Upper lobe of left lung (tissue), 6 donors: Measurements from ENCODE around the gene KIAA2012. TPM values are rescaled to one million over a fixed set of nuclear protein-coding genes. Genes with fewer than 3 reads are reported as not detected.

ENCODE experiments used
- ATAC-seq, 2 donors: fragments of 200-7000 bp; cut with Tn5 transposase; one replicate each; pipeline ENCODE4 v1.9.1; 2022; ENCODE audit warnings: mild to moderate bottlenecking in 2 of 2, moderate library complexity in 2 of 2; ENCODE audit not compliant: low FRiP score in 2 of 2
- DNase-seq, 2 donors: peaks; one replicate each; pipeline ENCODE4 v3.0.0-alpha.2; 2019 to 2020
- H3K27ac ChIP-seq, 4 donors: fragments of 200-600 bp; sonication (generic); one replicate each; pipeline ENCODE4 v1.5.1; 2016 to 2019
- H3K27me3 ChIP-seq, 4 donors: fragments of 200-600 bp; sonication (generic); one replicate each; pipeline ENCODE4 v1.5.1; 2017 to 2019
- H3K36me3 ChIP-seq, 4 donors: fragments of 200-600 bp; sonication (generic); one replicate each; pipeline ENCODE4 v1.5.1; 2016 to 2019
- H3K4me1 ChIP-seq, 4 donors: fragments of 200-600 bp; sonication (generic); one replicate each; pipeline ENCODE4 v1.5.1; 2018 to 2019
- H3K4me3 ChIP-seq, 4 donors: fragments of 200-600 bp; sonication (generic); one replicate each; pipeline ENCODE4 v1.5.1; 2017 to 2019; ENCODE audit warnings: mild to moderate bottlenecking in 2 of 4, moderate library complexity in 1 of 4
- H3K9me3 ChIP-seq, 4 donors: fragments of 200-600 bp; sonication (generic); one replicate each; pipeline ENCODE4 v1.5.1; 2018 to 2019
- EP300 ChIP-seq, 4 donors: sonication (generic); formaldehyde crosslinking; IDR thresholded peaks; one replicate each; pipeline ENCODE4 v1.5.1; 2017; ENCODE audit warnings: antibody characterized with exemption in 4 of 4, control low read depth in 2 of 4
- POLR2A ChIP-seq, 4 donors: fragments of 450-650 bp; IDR thresholded peaks; one replicate each; pipeline ENCODE4 v1.5.1; 2016 to 2017; ENCODE audit warnings: antibody characterized with exemption in 4 of 4, mild to moderate bottlenecking in 2 of 4
- POLR2AphosphoS5 ChIP-seq, 2 donors: sonication (generic); formaldehyde crosslinking; IDR thresholded peaks; one replicate each; pipeline ENCODE4 v1.5.1; 2017; ENCODE audit warnings: antibody characterized with exemption in 2 of 2
- WGBS, 2 donors: methylation state at CpG; one replicate each; pipeline ENCODE4 v1.1.5; 2017 to 2018; 5-methylcytosine and 5-hydroxymethylcytosine counted together
- total RNA-seq, 6 donors: library from RNA; depleted of rRNA in 4 of 6; stranded (reverse); fragments of >200 nt in 4 of 6; gene quantifications; one replicate each; pipeline versions ENCODE4 v1.1.0 to v1.2.1, GENCODE V29; 2016 to 2021
- TF ChIP-seq, protein P1 (sequence below), 6 experiments: fragments of 450-650 bp in 4 of 6; fragments of 200-600 bp in 2 of 6; sonication (generic) in 2 of 6; IDR thresholded peaks; one replicate each; pipeline ENCODE4 v1.5.1; 2016 to 2019; ENCODE audit warnings: antibody characterized with exemption in 6 of 6
- donor health status: DM: no; HTN: no; CAD: no; lungs with moderate emphysema.
- donor health status: DM: no; HTN: yes; CAD: no; lungs with severe emphysema.

KIAA2012 gene
- total RNA-seq, 6 donors from 2014 or later: 0.74 to 13.3 (median 2.2) TPM; not detected in 1

DNA sequence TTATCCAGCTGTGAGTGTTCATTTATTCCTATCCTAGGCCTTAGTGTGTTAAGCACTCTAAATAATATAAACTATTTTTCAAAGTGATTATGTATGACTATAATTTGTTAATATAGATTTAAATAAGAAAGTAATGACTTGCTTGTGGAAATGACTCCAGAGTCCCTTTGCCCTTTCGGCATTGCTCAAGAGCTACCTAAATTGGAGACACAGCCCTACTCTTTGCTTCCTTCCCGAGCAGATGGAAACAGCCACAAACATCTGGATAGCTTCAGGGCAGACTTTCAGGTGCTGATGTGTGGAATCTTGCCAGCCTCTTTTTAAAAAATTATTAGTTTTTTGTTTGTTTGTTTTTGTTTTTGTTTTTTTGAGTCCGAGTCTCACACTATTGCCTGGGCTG lies 121.4 kb downstream of the KIAA2012 start:
- 82 to 90% methylated on average over 3 of the region's 3 CpGs for WGBS, 2 donors
- Histone ChIP-seq H3K4me1 (no peaks in the 10 kb centered on the region), H3K9me3 (no peaks in the 10 kb centered on the region), H3K27me3 (no peaks in the 10 kb centered on the region), H3K27ac (no peak overlapping the region), H3K36me3 (no peaks in the 10 kb centered on the region), H3K4me3 (no peak overlapping the region)
- ATAC-seq: no peak
- TF ChIP-seq POLR2A (IDR thresholded peaks at IDR 0.05): no peak
- TF ChIP-seq POLR2AphosphoS5 (IDR thresholded peaks at IDR 0.05): no peak
- TF ChIP-seq, protein P1, sequence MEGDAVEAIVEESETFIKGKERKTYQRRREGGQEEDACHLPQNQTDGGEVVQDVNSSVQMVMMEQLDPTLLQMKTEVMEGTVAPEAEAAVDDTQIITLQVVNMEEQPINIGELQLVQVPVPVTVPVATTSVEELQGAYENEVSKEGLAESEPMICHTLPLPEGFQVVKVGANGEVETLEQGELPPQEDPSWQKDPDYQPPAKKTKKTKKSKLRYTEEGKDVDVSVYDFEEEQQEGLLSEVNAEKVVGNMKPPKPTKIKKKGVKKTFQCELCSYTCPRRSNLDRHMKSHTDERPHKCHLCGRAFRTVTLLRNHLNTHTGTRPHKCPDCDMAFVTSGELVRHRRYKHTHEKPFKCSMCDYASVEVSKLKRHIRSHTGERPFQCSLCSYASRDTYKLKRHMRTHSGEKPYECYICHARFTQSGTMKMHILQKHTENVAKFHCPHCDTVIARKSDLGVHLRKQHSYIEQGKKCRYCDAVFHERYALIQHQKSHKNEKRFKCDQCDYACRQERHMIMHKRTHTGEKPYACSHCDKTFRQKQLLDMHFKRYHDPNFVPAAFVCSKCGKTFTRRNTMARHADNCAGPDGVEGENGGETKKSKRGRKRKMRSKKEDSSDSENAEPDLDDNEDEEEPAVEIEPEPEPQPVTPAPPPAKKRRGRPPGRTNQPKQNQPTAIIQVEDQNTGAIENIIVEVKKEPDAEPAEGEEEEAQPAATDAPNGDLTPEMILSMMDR (IDR thresholded peaks at IDR 0.05): no peak
- DNase-seq: no peak

DNA sequence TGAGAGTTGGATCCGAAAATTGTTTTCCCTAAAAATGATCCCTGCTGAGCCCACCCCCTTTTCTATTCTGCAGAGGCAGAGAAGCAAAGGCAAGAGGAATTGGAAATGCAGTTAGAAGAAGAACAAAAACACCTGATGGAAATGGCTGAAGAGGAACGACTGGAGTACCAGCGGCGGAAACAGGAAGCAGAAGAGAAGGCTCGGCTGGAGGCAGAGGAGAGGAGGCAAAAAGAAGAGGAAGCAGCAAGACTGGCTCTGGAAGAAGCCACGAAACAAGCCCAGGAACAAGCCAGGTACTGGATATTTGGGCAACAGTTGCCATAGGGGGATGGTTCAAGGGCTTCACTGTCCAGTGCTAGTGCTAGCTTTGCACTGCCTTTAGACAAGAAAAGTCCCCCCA lies 123.7 kb downstream of the KIAA2012 start:
- H3K27me3 ChIP-seq: no peaks in the 10 kb centered on the region
- H3K4me1 ChIP-seq: no peaks in the 10 kb centered on the region
- 76 to 77% methylated on average over 6 of the region's 6 CpGs for WGBS, 2 donors
- no peak for TF ChIP-seq EP300 (IDR thresholded peaks at IDR 0.05)
- no peak for TF ChIP-seq POLR2AphosphoS5 (IDR thresholded peaks at IDR 0.05)
- no peak for TF ChIP-seq POLR2A (IDR thresholded peaks at IDR 0.05)
- TF ChIP-seq, protein P1 (IDR thresholded peaks at IDR 0.05): no peak
- DNase-seq (no peak), ATAC-seq (no peak)
- no peak overlapping the region for H3K27ac ChIP-seq
- H3K4me3 ChIP-seq: no peak overlapping the region
- no peaks in the 10 kb centered on the region for H3K9me3 ChIP-seq
- no peaks in the 10 kb centered on the region for H3K36me3 ChIP-seq

DNA sequence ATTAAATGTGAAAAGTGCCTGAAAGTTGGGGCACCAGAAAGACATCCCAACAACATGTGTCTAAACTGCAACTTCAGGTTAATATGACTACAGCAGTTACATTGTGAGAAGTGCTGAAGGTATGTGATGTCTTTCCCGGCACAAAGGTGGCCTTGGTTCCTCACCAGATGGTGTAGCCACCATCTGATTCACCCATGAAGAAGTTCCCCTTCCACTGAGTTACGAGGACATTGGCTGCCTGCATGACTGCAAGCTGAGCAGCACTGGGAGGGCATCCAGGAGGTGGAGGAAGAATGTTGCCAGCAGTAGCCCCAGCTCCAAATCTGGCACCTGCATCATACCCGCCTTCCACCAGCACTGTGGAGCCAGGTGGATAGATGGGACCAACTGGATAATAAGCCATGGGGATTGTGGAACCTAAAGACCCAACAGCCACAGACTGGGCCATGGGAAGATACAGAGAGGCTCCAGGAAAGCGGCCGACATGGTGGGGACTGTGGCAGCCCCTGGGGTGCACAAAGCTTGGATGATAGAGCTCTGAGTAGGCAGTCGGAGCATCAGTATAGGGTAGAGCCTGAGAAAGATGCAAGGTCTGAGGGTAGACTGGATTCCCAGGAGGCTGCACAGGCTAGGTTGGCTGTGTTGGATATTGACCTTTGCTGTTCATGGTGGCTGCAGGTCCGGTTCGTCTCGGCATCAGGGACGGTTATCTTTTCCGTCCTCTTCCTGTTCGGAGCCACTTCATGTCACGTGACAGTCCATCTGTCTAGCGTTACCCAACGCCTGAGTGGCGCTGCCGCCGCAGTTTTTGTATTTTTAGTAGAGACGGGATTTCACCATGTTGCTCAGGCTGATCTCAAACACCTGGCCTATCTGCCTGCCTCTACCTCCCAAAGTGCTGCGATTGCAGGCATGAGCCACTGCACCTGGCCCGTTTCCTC lies 128.4 kb downstream of the KIAA2012 start:
- H3K36me3 ChIP-seq: peaks cover 0 to 12% (median 4%) of the 10 kb centered on the region in 4 donors
- no peaks in the 10 kb centered on the region for H3K27me3 ChIP-seq
- no peaks in the 10 kb centered on the region for H3K9me3 ChIP-seq
- WGBS, 2 donors: 92 to 94% methylated on average over 20 to 21 of the region's 21 CpGs
- ATAC-seq (no peak), DNase-seq (no peak)
- no peak overlapping the region for H3K27ac ChIP-seq
- no peak overlapping the region for H3K4me3 ChIP-seq
- no peaks in the 10 kb centered on the region for H3K4me1 ChIP-seq
- no peak for TF ChIP-seq POLR2AphosphoS5 (IDR thresholded peaks at IDR 0.05)
- no peak for TF ChIP-seq EP300 (IDR thresholded peaks at IDR 0.05)

DNA sequence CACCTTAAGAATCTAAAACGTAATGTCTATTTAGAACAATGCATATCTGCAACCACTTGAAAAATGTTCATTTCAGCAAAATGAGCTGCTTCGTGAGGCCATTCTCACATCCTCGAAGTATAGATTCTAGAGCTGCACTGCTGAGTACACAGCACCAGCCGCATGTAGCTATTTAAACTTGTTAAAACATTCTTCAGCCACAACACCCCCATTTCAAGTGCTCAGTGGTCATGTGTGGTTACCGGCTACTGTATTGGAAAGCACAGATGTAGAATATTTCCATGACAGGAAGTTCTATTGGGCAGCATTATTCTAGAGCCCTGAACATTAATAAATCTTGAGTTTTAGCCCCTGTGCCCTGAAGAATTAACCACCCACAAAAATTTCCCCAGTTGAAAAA lies 130.3 kb downstream of the KIAA2012 start:
- H3K36me3 ChIP-seq: peaks cover 0 to 28% (median 4%) of the 10 kb centered on the region in 4 donors
- ATAC-seq (no peak), DNase-seq (no peak)
- 74 to 90% methylated on average over 5 of the region's 5 CpGs for WGBS, 2 donors
- TF ChIP-seq POLR2AphosphoS5 (IDR thresholded peaks at IDR 0.05) (no peak), POLR2A (IDR thresholded peaks at IDR 0.05) (no peak), EP300 (IDR thresholded peaks at IDR 0.05) (no peak)
- no peak overlapping the region for H3K27ac ChIP-seq
- H3K4me3 ChIP-seq: no peak overlapping the region
- H3K4me1 ChIP-seq: no peaks in the 10 kb centered on the region
- no peaks in the 10 kb centered on the region for H3K9me3 ChIP-seq
- no peaks in the 10 kb centered on the region for H3K27me3 ChIP-seq

DNA sequence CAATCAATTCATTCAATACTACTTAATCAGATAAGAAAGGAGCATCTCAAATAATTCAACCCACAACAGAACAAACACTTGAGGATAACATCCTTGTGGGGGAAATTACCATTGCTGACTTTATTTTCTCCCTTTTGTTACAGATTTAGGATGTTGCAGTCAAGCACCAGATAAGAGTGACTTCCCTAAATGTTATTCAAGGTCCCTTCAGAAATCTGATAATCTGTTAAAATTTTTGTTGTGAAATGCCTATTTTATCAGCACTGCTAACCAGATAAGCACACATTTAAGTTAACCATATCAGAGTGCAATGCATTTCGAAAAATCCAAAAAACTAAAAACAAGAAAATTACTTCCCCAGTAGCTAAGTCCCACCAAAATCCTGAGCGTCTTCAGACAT lies 131.8 kb downstream of the KIAA2012 start:
- peaks cover 0 to 43% (median 4%) of the 10 kb centered on the region in 4 donors for H3K36me3 ChIP-seq
- DNase-seq (no peak), ATAC-seq (no peak)
- WGBS, 2 donors: 91 to 92% methylated on average over 2 of the region's 2 CpGs
- no peaks in the 10 kb centered on the region for H3K4me1 ChIP-seq
- H3K27me3 ChIP-seq: no peaks in the 10 kb centered on the region
- H3K27ac ChIP-seq: no peak overlapping the region
- TF ChIP-seq, protein P1 (IDR thresholded peaks at IDR 0.05): no peak
- TF ChIP-seq EP300 (IDR thresholded peaks at IDR 0.05): no peak
- TF ChIP-seq POLR2AphosphoS5 (IDR thresholded peaks at IDR 0.05): no peak
- no peak for TF ChIP-seq POLR2A (IDR thresholded peaks at IDR 0.05)
- H3K4me3 ChIP-seq: no peak overlapping the region
- H3K9me3 ChIP-seq: no peaks in the 10 kb centered on the region
